C4-2B (cell line): ENCODE data around the gene OSTF1.

ENCODE experiments used
- H3K27ac ChIP-seq: fragments of 450-650 bp; 2 replicates; pipeline ENCODE4 v1.5.1; 2017
- ZFX ChIP-seq: fragments of 450-650 bp; IDR thresholded peaks from 2 replicates; pipeline ENCODE4 v1.6.1; 2017
- TF ChIP-seq, protein P1 (sequence below): fragments of 450-650 bp; conservative IDR thresholded peaks from 2 replicates; pipeline ENCODE4 v1.5.1; 2017; ENCODE audit warnings: mild to moderate bottlenecking

Gene OSTF1

DNA sequence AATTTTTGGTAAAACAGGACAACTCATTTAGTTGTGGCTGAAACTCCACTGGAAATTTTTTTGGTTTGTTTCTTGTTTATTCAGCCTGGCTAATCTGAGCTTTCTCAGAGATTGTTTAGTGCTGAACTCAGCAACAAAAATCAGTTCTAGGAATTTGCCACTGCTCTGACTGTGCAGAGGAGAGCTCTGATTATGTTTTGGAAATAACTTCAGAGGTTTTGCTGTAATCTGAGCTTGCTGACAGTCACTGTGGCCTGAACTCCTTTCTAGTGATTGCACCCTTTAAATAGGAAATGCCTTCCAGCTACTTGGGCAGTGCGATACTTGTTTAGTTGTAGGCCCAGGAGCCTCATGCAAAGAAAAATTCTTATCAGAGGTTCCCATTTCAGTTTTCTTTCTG is 60.2 kb downstream of the OSTF1 start:
- no peak overlapping the region for H3K27ac ChIP-seq
- TF ChIP-seq, protein P1, sequence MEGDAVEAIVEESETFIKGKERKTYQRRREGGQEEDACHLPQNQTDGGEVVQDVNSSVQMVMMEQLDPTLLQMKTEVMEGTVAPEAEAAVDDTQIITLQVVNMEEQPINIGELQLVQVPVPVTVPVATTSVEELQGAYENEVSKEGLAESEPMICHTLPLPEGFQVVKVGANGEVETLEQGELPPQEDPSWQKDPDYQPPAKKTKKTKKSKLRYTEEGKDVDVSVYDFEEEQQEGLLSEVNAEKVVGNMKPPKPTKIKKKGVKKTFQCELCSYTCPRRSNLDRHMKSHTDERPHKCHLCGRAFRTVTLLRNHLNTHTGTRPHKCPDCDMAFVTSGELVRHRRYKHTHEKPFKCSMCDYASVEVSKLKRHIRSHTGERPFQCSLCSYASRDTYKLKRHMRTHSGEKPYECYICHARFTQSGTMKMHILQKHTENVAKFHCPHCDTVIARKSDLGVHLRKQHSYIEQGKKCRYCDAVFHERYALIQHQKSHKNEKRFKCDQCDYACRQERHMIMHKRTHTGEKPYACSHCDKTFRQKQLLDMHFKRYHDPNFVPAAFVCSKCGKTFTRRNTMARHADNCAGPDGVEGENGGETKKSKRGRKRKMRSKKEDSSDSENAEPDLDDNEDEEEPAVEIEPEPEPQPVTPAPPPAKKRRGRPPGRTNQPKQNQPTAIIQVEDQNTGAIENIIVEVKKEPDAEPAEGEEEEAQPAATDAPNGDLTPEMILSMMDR = no peak
- no peak for TF ChIP-seq ZFX

GRCh38 chr9:75149841-75150241 is 61.5 kb downstream of the OSTF1 start:
- no peak overlapping the region for H3K27ac ChIP-seq
- TF ChIP-seq, protein P1 = no peak
- no peak for TF ChIP-seq ZFX

DNA sequence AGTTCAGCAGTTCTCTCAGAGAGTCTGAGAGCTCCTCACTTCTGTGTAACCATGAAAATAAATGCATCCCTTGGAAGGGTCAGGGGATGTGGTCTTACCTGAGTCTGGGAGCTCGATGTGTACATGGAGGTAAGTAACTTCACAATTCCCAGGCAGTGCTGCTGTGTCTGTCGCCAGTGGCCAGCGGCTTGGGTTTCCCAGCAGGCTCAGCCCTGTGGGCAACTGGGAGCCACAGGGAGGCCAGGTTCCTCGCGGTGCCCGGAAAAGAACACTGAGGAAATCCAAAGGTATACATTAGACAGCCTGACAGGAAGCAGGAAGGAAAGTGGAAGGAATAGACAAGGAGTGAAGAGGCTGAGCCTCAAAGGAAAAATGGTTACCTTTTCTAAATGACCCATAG is 62.2 kb downstream of the OSTF1 start:
- no peak overlapping the region for H3K27ac ChIP-seq
- TF ChIP-seq, protein P1 = no peak
- TF ChIP-seq ZFX = no peak

GRCh38 chr9:75152416-75152815 is 64.1 kb downstream of the OSTF1 start:
- no peak for TF ChIP-seq ZFX
- TF ChIP-seq, protein P1 = no peak
- no peak overlapping the region for H3K27ac ChIP-seq

DNA sequence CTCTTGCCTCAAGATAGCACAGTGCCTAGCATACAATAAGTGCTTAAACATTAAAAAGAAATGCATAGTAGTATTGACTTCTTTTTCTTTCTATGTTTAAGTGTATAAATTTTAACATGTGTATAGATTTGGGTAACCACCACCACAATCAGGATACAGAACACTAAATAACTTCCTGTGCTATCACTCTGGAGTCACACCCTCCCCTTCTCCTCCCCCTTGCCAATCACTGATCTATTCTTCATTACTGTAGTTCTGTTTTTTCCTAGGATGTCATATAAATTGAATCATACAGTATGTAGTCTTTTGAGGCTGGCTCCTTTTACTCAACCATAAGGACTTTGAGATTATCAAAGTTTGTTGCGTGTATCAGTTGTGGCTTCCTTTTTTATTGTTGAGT is 68.5 kb downstream of the OSTF1 start:
- no peak for TF ChIP-seq ZFX
- no peak overlapping the region for H3K27ac ChIP-seq

GRCh38 chr9:75161116-75161857 is 73.0 kb downstream of the OSTF1 start:
- no peak for TF ChIP-seq ZFX
- TF ChIP-seq, protein P1 = no peak
- no peak overlapping the region for H3K27ac ChIP-seq

GRCh38 chr9:75163764-75164163 is 75.5 kb downstream of the OSTF1 start:
- TF ChIP-seq ZFX = no peak
- TF ChIP-seq, protein P1 = no peak
- H3K27ac ChIP-seq = no peak overlapping the region

DNA sequence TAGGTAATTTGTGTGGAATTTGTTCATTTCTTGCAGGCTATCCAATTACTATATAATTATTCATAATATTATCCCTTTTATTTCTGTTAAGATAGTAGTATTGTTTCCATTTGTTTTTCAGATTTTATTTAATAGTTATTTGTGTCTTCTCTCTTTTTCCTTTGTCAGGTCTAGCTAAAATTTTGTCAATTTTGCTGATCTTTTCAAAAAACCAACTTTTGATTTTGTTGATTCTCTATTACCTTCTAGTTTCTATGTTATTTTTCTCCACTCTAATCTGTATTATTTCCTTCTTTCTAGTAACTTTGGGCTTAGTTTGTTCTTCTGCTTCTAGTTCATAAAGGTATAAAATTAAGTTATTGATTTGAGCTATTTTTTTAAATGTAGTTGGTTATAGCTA is 76.3 kb downstream of the OSTF1 start:
- H3K27ac ChIP-seq = no peak overlapping the region
- TF ChIP-seq, protein P1 = no peak
- no peak for TF ChIP-seq ZFX
